Bronchial epithelial cell (primary cell): ENCODE data around the gene ADCY3. TPM values are rescaled to one million over a fixed set of nuclear protein-coding genes. Genes with fewer than 3 reads are reported as not detected.
A peak's percentile ranks its signal among the peaks of the same experiment; 100 is the strongest.

Experiments
- DNase-seq: peaks from one replicate; pipeline ENCODE4 v3.0.0-alpha.2; 2010; ENCODE audit warnings: low read depth
- FAIRE-seq: peaks from 2 replicates; lab custom pipeline; 2011; peaks lifted over from hg19 to GRCh38; lab: Jason Lieb, UNC
- H3K27me3 ChIP-seq: 2 replicates; pipeline ENCODE4 v1.5.1; 2011; ENCODE audit warnings: low read length; ENCODE audit not compliant: control insufficient read depth, insufficient read depth
- H3K36me3 ChIP-seq: 2 replicates; pipeline ENCODE4 v1.5.1; 2011; ENCODE audit warnings: low read length; ENCODE audit not compliant: control insufficient read depth, insufficient read depth
- H3K4me3 ChIP-seq: 2 replicates; pipeline ENCODE4 v1.5.1; 2011; ENCODE audit warnings: mild to moderate bottlenecking, low read depth, low read length, control low read depth
- total RNA-seq: library from RNA; depleted of rRNA; stranded (reverse); fragments of >200 nt; gene quantifications from 2 replicates; pipeline ENCODE4 v1.2.1, GENCODE V29; 2014
- TF ChIP-seq, protein P1 (sequence below): IDR thresholded peaks from 2 replicates; pipeline ENCODE4 v1.5.1; 2011; ENCODE audit warnings: mild to moderate bottlenecking, moderate library complexity, low read length, control low read depth, inconsistent platforms; ENCODE audit not compliant: insufficient read depth, severe bottlenecking

The ADCY3 gene
- total RNA-seq, 1 donor from 2014 or later, result 31.1 TPM

DNA sequence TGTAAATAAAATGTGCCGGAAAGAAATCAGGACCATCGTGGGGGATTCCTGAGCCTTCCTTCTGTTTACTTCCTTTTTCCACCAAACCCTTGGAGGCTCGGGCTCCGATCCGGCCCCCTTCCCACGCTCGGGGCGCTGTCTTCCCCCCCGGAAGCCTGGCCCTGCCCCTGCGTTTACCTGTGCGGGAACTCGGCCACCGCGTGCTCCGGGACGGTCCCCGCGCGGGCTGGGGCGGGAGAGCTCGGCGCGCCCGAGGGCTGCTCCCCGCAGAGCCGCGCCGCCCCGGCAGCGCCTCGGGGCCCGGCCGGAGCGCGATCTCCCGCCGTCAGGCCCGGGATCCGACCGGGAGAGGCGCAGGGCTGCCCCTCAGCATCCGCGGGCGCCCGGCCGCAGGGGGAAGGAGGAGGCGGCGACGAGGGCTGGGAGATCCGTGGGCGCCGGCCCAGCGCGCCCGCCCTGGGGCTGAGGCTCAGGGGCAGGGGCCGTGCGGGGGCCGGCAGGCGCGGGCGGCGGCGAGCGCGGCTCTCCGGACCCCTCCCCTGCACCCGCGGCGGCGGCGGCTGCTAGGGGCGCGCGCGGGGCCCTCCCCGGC lies 435 bp downstream of the ADCY3 start:
- TF ChIP-seq, protein P1, sequence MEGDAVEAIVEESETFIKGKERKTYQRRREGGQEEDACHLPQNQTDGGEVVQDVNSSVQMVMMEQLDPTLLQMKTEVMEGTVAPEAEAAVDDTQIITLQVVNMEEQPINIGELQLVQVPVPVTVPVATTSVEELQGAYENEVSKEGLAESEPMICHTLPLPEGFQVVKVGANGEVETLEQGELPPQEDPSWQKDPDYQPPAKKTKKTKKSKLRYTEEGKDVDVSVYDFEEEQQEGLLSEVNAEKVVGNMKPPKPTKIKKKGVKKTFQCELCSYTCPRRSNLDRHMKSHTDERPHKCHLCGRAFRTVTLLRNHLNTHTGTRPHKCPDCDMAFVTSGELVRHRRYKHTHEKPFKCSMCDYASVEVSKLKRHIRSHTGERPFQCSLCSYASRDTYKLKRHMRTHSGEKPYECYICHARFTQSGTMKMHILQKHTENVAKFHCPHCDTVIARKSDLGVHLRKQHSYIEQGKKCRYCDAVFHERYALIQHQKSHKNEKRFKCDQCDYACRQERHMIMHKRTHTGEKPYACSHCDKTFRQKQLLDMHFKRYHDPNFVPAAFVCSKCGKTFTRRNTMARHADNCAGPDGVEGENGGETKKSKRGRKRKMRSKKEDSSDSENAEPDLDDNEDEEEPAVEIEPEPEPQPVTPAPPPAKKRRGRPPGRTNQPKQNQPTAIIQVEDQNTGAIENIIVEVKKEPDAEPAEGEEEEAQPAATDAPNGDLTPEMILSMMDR, result no peak
- Histone ChIP-seq H3K27me3 (no peaks in the 10 kb centered on the region), H3K4me3 (peak overlapping the region; percentile 54), H3K36me3 (peaks cover 10% of the 10 kb centered on the region)
- DNase-seq (no peak), FAIRE-seq (no peak)

DNA sequence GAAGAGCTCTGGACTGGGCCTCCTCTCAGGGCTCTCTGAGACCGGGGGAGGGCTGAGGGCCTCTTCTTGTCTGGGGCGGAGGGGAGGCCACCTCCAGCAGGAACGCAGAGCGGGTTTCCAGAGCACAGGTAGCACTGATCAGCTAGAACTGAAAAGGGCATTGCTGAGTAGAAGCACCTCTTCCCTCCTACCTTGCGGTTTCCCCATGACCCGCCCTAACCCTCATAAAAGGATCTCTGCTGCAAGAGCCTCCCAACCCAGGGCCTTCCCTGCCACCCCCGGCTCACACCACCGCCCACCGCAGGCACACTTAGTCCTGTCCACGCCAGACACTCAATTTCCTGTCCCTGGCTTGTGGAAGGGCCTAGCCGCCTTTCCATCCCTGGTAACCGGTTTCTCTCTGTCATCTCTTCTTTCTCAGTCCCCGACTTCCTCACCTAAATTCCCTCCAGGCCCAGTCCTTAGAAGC lies 966 bp downstream of the ADCY3 start:
- H3K4me3 ChIP-seq, result peak overlapping the region; percentile 54
- H3K36me3 ChIP-seq, result peaks cover 11% of the 10 kb centered on the region
- no peaks in the 10 kb centered on the region for H3K27me3 ChIP-seq
- FAIRE-seq (no peak), DNase-seq (peak; percentile 30)
- TF ChIP-seq, protein P1, result no peak

DNA sequence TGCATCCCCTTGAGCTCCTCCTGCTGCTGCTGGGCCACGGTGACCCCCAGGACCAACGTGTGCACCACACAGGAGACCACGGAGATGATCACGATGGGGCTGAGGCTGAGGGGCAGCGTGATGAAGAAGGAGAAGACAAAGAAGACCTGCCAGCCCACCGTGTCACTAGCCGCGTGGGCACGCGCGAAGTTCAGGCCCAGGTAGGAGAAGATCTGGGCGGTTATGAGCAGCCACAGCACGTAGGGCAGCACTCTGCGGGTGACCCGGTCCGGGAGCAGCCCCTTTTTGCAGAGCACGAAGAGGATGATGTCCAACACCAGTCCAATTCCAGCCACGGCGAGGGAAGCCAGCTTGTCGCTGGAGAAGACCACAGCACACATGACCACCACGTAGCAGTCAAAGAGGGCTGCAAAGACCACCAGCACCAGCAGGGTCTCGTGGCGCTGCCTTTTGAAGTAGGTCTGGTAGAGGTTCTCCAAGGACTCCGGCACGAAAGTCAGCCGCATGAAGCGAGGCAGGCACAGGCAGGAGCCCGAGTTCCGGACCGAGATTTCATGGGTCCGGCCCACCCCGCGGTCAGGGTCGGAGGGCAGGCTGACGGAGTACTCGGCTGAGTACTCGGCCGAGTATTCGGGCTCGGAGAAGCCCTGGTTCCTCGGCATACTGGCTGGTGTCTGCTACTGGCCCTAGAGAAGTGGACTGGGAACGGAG lies 1.6 kb downstream of the ADCY3 start:
- DNase-seq (no peak), FAIRE-seq (no peak)
- no peaks in the 10 kb centered on the region for H3K27me3 ChIP-seq
- TF ChIP-seq, protein P1, result no peak
- H3K4me3 ChIP-seq, result peak overlapping the region; percentile 54
- peaks cover 11% of the 10 kb centered on the region for H3K36me3 ChIP-seq

DNA sequence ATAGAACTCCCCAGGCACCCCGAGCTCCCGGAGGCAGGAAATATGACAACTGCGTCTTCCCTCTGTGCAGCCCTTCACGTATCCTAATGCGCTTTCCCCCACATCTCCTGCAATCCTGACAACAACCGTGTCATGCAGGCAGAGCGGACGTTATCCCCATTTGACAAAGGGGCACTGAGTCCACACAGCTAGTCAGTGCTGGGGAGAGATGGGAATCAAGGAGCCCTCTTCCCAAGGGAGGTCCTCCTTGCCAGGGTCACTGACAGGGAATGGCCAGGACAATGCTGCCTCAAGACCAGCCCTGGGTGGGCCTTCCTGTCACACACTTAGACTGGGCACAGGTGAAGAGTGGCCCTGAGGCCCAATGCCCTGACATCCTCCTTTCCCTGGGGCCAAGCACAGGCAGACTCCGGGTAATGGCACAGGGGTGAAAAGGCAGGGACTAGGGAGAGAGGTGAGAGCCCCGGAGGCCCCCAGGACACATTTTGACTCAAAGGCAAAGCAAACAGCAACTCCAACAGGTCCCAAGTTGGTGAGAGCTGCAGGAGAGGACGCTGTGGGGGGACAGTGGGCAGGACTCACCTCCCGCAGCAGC lies 2.2 kb downstream of the ADCY3 start:
- no peaks in the 10 kb centered on the region for H3K27me3 ChIP-seq
- no peak overlapping the region for H3K4me3 ChIP-seq
- FAIRE-seq (peak; percentile 18), DNase-seq (no peak)
- peaks cover 13% of the 10 kb centered on the region for H3K36me3 ChIP-seq
- TF ChIP-seq, protein P1, result no peak

DNA sequence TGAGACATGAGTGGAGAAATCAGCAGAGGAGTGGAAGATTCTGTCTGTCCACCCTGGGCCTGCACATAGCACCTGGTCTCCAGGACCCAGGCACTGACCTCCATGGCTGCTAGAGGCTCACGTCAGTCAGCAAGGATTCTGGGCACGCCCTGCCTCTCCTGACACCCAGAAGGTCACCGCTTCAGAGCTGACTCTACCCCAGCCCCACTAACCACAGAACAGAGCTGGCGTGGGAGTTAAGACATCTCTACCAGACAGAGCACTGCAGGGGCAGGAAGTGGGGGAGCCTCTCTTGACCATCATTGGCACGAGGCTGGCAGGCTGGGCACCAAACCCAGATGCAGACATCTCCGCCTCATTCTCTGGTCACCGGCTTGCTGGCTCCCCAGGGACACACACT lies 3.0 kb downstream of the ADCY3 start:
- Histone ChIP-seq H3K36me3 (peaks cover 13% of the 10 kb centered on the region), H3K27me3 (no peaks in the 10 kb centered on the region), H3K4me3 (no peak overlapping the region)
- DNase-seq (no peak), FAIRE-seq (no peak)
- TF ChIP-seq, protein P1, result no peak
